Activated CD4-positive, alpha-beta T cell treated with anti-CD3 and anti-CD28 coated beads, Interleukin-2, amount 10 ng/mL, durations not matched to agents 7 days and 5 days (primary cell): ENCODE data around the gene GJA3. TPM values are rescaled to one million over a fixed set of nuclear protein-coding genes. Genes with fewer than 3 reads are reported as not detected.
"Not testable (repeated sequence)": the region's sequence is repeated elsewhere in the genome, so short reads cannot be mapped to it uniquely, and the experiment has no call there.

Experiments
- CTCF ChIA-PET: fragments of 350-600 bp; sonication (Branson Sonifier 250); formaldehyde crosslinking; loops from one replicate; lab custom pipeline; 2021; ENCODE audit warnings: antibody characterized with exemption; lab: Charles Lee
- POLR2A ChIA-PET: fragments of 350-600 bp; sonication (Branson Sonifier 250); formaldehyde crosslinking; loops from one replicate; lab custom pipeline; 2021; ENCODE audit warnings: antibody characterized with exemption; lab: Charles Lee
- DNase-seq: peaks from one replicate; pipeline ENCODE4 v3.0.0-alpha.2; 2020
- H3K27ac Mint-ChIP-seq: one replicate; pipeline ENCODE4 v1.8.0; 2021; ENCODE audit warnings: mild to moderate bottlenecking, moderate library complexity, mixed read lengths
- H3K27me3 Mint-ChIP-seq: one replicate; pipeline ENCODE4 v1.8.0; 2021; ENCODE audit warnings: mixed read lengths
- H3K36me3 Mint-ChIP-seq: one replicate; pipeline ENCODE4 v1.8.0; 2021; ENCODE audit warnings: low read depth, mixed read lengths
- H3K4me1 Mint-ChIP-seq: one replicate; pipeline ENCODE4 v1.8.0; 2021; ENCODE audit warnings: mixed read lengths
- H3K4me3 Mint-ChIP-seq: one replicate; pipeline ENCODE4 v1.8.0; 2021; ENCODE audit warnings: mild to moderate bottlenecking, moderate library complexity, mixed read lengths
- H3K9me3 Mint-ChIP-seq: one replicate; pipeline ENCODE4 v1.8.0; 2021; ENCODE audit warnings: mixed read lengths
- total RNA-seq, 2 experiments: library from RNA; stranded (reverse); gene quantifications; one replicate each; pipeline ENCODE4 v1.2.3, GENCODE V29; 2021

GJA3 gene
- total RNA-seq, 2 experiments from 2014 or later, result 0.05 to 0.10 TPM

GRCh38 chr13:20157151-20157796 is 3.6 kb downstream of the GJA3 start:
- no peak for DNase-seq

GRCh38 chr13:20156702-20157101 is 4.2 kb downstream of the GJA3 start:
- peaks cover 12% of the 10 kb centered on the region for H3K4me1 Mint-ChIP-seq
- H3K27ac Mint-ChIP-seq, result no peak overlapping the region
- ChIA-PET CTCF (interaction anchor here (0.8 kb wide), 1 partner anchor 109 kb away, joined by 3 read pairs; no protein-coding TSS in a partner anchor), POLR2A (no interaction called here)
- H3K36me3 Mint-ChIP-seq, result peaks cover 2% of the 10 kb centered on the region
- H3K4me3 Mint-ChIP-seq, result no peak overlapping the region
- H3K9me3 Mint-ChIP-seq, result no peaks in the 10 kb centered on the region
- no peak for DNase-seq
- H3K27me3 Mint-ChIP-seq, result peaks cover 55% of the 10 kb centered on the region

More at GRCh38 chr13:20157151-20157796, 3.6 kb downstream of the GJA3 start:
- H3K4me1 Mint-ChIP-seq, result peaks cover 17% of the 10 kb centered on the region
- peaks cover 2% of the 10 kb centered on the region for H3K36me3 Mint-ChIP-seq
- H3K4me3 Mint-ChIP-seq, result no peak overlapping the region
- POLR2A ChIA-PET, result no interaction called here
- H3K27ac Mint-ChIP-seq, result no peak overlapping the region
- H3K27me3 Mint-ChIP-seq, result peaks cover 59% of the 10 kb centered on the region
- CTCF ChIA-PET, result interaction anchor here (0.7 kb wide), 2 partner anchors 30 to 39 kb away, joined by 3 read pairs; no protein-coding TSS in a partner anchor
- no peaks in the 10 kb centered on the region for H3K9me3 Mint-ChIP-seq

- H3K27ac Mint-ChIP-seq, H3K9me3 Mint-ChIP-seq, DNase-seq, POLR2A ChIA-PET, CTCF ChIA-PET, H3K4me1 Mint-ChIP-seq, H3K36me3 Mint-ChIP-seq, H3K4me3 Mint-ChIP-seq: not testable (repeated sequence)
- peaks cover 35% of the 10 kb centered on the region for H3K27me3 Mint-ChIP-seq
Observed at GRCh38 chr13:20153290-20153689, 7.6 kb downstream of the GJA3 start.

- ChIA-PET POLR2A (no interaction called here), CTCF (no interaction called here)
- Mint-ChIP-seq H3K9me3 (no peaks in the 10 kb centered on the region), H3K36me3 (no peaks in the 10 kb centered on the region), H3K27me3 (peaks cover 31% of the 10 kb centered on the region), H3K4me1 (no peaks in the 10 kb centered on the region), H3K4me3 (no peak overlapping the region), H3K27ac (no peak overlapping the region)
- DNase-seq, result no peak
Observed at GRCh38 chr13:20151612-20152011, 9.2 kb downstream of the GJA3 start.

- DNase-seq, result no peak
- H3K4me1 Mint-ChIP-seq, result no peaks in the 10 kb centered on the region
- peaks cover 27% of the 10 kb centered on the region for H3K27me3 Mint-ChIP-seq
- ChIA-PET CTCF (no interaction called here), POLR2A (no interaction called here)
- no peaks in the 10 kb centered on the region for H3K9me3 Mint-ChIP-seq
- H3K36me3 Mint-ChIP-seq, result no peaks in the 10 kb centered on the region
- no peak overlapping the region for H3K4me3 Mint-ChIP-seq
- H3K27ac Mint-ChIP-seq, result no peak overlapping the region
Observed at GRCh38 chr13:20151016-20151415, 9.8 kb downstream of the GJA3 start.

GRCh38 chr13:20150561-20150960 is 10.3 kb downstream of the GJA3 start:
- Mint-ChIP-seq H3K4me1 (no peaks in the 10 kb centered on the region), H3K27ac (no peak overlapping the region), H3K27me3 (peaks cover 25% of the 10 kb centered on the region), H3K4me3 (no peak overlapping the region), H3K9me3 (no peaks in the 10 kb centered on the region), H3K36me3 (no peaks in the 10 kb centered on the region)
- no peak for DNase-seq
- CTCF ChIA-PET, result no interaction called here
- POLR2A ChIA-PET, result no interaction called here

- peaks cover 21% of the 10 kb centered on the region for H3K27me3 Mint-ChIP-seq
- no peak overlapping the region for H3K4me3 Mint-ChIP-seq
- ChIA-PET POLR2A (no interaction called here), CTCF (no interaction called here)
- no peaks in the 10 kb centered on the region for H3K9me3 Mint-ChIP-seq
- no peak for DNase-seq
- no peaks in the 10 kb centered on the region for H3K36me3 Mint-ChIP-seq
- H3K4me1 Mint-ChIP-seq, result no peaks in the 10 kb centered on the region
- H3K27ac Mint-ChIP-seq, result no peak overlapping the region
Observed at GRCh38 chr13:20149762-20150161, 11.1 kb downstream of the GJA3 start.

- Mint-ChIP-seq H3K27me3 (peaks cover 19% of the 10 kb centered on the region), H3K36me3 (peaks cover under 1% of the 10 kb centered on the region), H3K27ac (no peak overlapping the region), H3K4me3 (no peak overlapping the region), H3K4me1 (no peaks in the 10 kb centered on the region), H3K9me3 (no peaks in the 10 kb centered on the region)
- ChIA-PET POLR2A (no interaction called here), CTCF (interaction anchor here (0.6 kb wide), 1 partner anchor 122 kb away, joined by 3 read pairs; no protein-coding TSS in a partner anchor)
- DNase-seq, result no peak
Observed at GRCh38 chr13:20148501-20149183, 12.2 kb downstream of the GJA3 start.

- DNase-seq, result no peak
- Mint-ChIP-seq H3K4me1 (peaks cover 2% of the 10 kb centered on the region), H3K36me3 (peaks cover 1% of the 10 kb centered on the region), H3K27me3 (peaks cover 32% of the 10 kb centered on the region), H3K9me3 (no peaks in the 10 kb centered on the region), H3K4me3 (no peak overlapping the region), H3K27ac (no peak overlapping the region)
- POLR2A ChIA-PET, result no interaction called here
- CTCF ChIA-PET, result interaction anchor here (1.1 kb wide), 1 partner anchor 14 kb away, joined by 3 read pairs; the partner anchor contains the start of gene GJA3
Observed at GRCh38 chr13:20146381-20146780, 14.5 kb downstream of the GJA3 start.

GRCh38 chr13:20145521-20145920 is 15.3 kb downstream of the GJA3 start:
- ChIA-PET POLR2A (no interaction called here), CTCF (no interaction called here)
- no peak for DNase-seq
- no peak overlapping the region for H3K4me3 Mint-ChIP-seq
- H3K27me3 Mint-ChIP-seq, result peaks cover 40% of the 10 kb centered on the region
- no peaks in the 10 kb centered on the region for H3K9me3 Mint-ChIP-seq
- H3K27ac Mint-ChIP-seq, result no peak overlapping the region
- peaks cover 1% of the 10 kb centered on the region for H3K36me3 Mint-ChIP-seq
- peaks cover 3% of the 10 kb centered on the region for H3K4me1 Mint-ChIP-seq

- Mint-ChIP-seq H3K27me3 (peaks cover 52% of the 10 kb centered on the region), H3K36me3 (peaks cover 1% of the 10 kb centered on the region), H3K4me1 (peaks cover 3% of the 10 kb centered on the region), H3K4me3 (no peak overlapping the region), H3K9me3 (no peaks in the 10 kb centered on the region), H3K27ac (no peak overlapping the region)
- CTCF ChIA-PET, result interaction anchor here (0.6 kb wide), 1 partner anchor 489 kb away, joined by 9 read pairs; no protein-coding TSS in a partner anchor
- no peak for DNase-seq
- POLR2A ChIA-PET, result no interaction called here
Observed at GRCh38 chr13:20144141-20144850, 16.6 kb downstream of the GJA3 start.

- ChIA-PET CTCF (interaction anchor here (1.0 kb wide), 1 partner anchor 11 kb away, joined by 5 read pairs; no protein-coding TSS in a partner anchor), POLR2A (no interaction called here)
- Mint-ChIP-seq H3K36me3 (peaks cover 1% of the 10 kb centered on the region), H3K4me3 (no peak overlapping the region), H3K27me3 (peaks cover 59% of the 10 kb centered on the region), H3K27ac (no peak overlapping the region), H3K9me3 (no peaks in the 10 kb centered on the region), H3K4me1 (peaks cover 3% of the 10 kb centered on the region)
- no peak for DNase-seq
Observed at GRCh38 chr13:20142927-20143480, 17.8 kb downstream of the GJA3 start.
